H1 (cell line): Measurements from ENCODE around the gene CYP27B1. TPM values are rescaled to one million over a fixed set of nuclear protein-coding genes. Genes with fewer than 3 reads are reported as not detected.

ENCODE experiments used
- BACH1 ChIP-seq: IDR thresholded peaks from 2 replicates; pipeline ENCODE4 v1.6.1; 2012; ENCODE audit warnings: low read length, improper control_type of control experiment
- CTCF ChIP-seq, 3 experiments: IDR thresholded peaks; 1 replicate in 2 of 3; 2 replicates in 1 of 3; pipeline versions ENCODE4 v1.5.1 to v1.6.1; 2011; ENCODE audit warnings: low read length in 3 of 3, mild to moderate bottlenecking in 3 of 3, inconsistent platforms in 2 of 3, low read depth in 1 of 3, moderate library complexity in 1 of 3; ENCODE audit not compliant: insufficient read depth in 1 of 3; ENCODE audit errors: control extremely low read depth in 1 of 3
- KDM4A ChIP-seq: IDR thresholded peaks from one replicate; pipeline ENCODE4 v1.7.1; 2012; ENCODE audit warnings: low read depth, mild to moderate bottlenecking, moderate library complexity, low read length, inconsistent platforms; ENCODE audit not compliant: severe bottlenecking
- RFX5 ChIP-seq: IDR thresholded peaks from 2 replicates; pipeline ENCODE4 v1.6.1; 2011; ENCODE audit warnings: low read depth, low read length, improper control_type of control experiment, borderline replicate concordance
- SAP30 ChIP-seq: fragments of 300-600 bp; sonication (generic); IDR thresholded peaks from 2 replicates; pipeline ENCODE4 v1.7.1; 2012; ENCODE audit warnings: low read length, moderate library complexity, mild to moderate bottlenecking, inconsistent platforms; ENCODE audit not compliant: insufficient read depth, insufficient replicate concordance
- USF2 ChIP-seq: IDR thresholded peaks from 2 replicates; pipeline ENCODE4 v1.6.1; 2011; ENCODE audit warnings: low read length, improper control_type of control experiment
- polyA plus RNA-seq, 7 experiments: library from polyadenylated mRNA; depleted of rRNA in 3 of 7; stranded (reverse) in 5 of 7; unstranded in 2 of 7; fragments of >200 nt in 5 of 7; fragments of 200-250 nt in 2 of 7; gene quantifications; 1 replicate in 5 of 7; 2 replicates in 1 of 7; 4 replicates in 1 of 7; pipeline versions ENCODE4 v1.2.1 to v1.2.3, GENCODE V29; 2011 to 2013; ENCODE audit warnings: missing spikeins in 2 of 7, mixed read lengths in 2 of 7
- total RNA-seq: library from RNA; stranded (reverse); fragmentation: NEBNext Ultra II Directional; extraction: Animal tissue kit (Norgen Biotek cat#: 25700); gene quantifications from 2 replicates; pipeline ENCODE4 v1.2.1, GENCODE V29; 2021

The CYP27B1 gene
- total and polyA plus RNA-seq, 2 of the 8 experiments (the other 6 are each of a cell fraction or from before 2014, with no cell fraction given), result 2.9 to 3.3 TPM

DNA sequence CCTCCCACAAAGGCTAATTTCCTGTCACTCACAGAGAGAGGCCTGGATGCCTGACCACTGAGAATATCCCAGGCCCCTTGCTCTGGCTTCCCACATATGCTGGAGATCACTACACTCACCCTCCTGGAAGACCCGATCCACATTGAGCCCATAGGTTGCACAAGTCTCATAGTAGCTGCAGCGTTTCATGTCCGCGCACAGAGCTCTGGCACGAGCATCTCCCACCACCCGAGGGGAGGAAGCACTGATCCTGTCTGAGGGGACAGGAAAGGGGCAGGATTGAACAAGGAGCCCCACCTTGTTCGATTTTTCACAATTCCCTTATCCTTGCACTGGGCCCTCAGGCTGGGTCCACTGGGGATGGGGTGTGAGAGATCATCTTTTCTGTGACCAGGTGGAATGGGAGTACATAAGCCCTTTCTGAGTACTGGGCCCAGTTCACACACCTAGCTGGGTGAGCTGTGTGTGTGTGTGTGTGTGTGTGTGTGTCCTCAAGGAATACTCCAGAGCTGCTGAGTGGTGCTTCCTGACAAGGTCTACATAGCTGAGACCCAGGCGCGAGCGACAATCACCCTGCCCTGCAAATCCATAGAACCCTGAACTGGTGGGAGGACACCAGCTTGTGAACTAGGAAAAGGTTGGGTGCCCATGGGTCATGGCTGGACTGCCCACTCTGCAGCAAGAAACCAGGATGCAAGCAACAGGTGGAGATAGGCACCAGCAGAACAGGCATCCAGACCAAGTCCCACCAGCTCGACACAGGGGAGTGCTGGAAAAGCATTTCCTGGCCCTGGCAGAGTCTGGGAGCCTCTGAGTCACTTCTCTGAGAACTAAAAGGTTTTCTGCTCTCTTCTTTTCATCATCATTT lies 33.9 kb downstream of the CYP27B1 start (continued):
- TF ChIP-seq KDM4A (no peak), CTCF (IDR thresholded peaks at IDR 0.05; ENCODE audit: control extremely low read depth in 1 of 3, insufficient read depth in 1 of 3, low read depth in 1 of 3, low read length in 3 of 3) (no peak), BACH1 (no peak), SAP30 (no peak), RFX5 (no peak), USF2 (no peak)
